ENCODE results near the gene AKR7A2.
"Not testable (repeated sequence)": the region's sequence is repeated elsewhere in the genome, so short reads cannot be mapped to it uniquely, and the experiment has no call there.

DNA sequence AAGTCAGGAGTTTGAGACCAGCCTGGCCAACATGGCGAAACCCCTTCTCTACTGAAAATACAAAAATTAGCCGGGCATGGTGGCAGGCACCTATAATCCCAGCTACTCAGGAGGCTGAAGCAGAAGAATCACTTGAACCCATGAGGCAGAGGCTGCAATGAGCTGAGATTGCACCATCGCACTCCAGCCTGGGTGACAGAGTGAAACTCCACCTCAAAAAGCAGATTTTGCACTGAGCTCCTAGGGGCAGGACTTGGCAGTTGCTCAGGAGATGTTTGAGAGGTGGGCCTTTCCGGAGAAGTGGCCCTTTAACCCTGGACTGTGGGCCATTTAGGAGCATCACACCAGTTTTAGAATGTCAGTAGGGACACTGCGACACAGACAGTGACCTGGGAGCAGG, 55.6 kb downstream of the AKR7A2 start:
- TF ChIP-seq, protein P1, sequence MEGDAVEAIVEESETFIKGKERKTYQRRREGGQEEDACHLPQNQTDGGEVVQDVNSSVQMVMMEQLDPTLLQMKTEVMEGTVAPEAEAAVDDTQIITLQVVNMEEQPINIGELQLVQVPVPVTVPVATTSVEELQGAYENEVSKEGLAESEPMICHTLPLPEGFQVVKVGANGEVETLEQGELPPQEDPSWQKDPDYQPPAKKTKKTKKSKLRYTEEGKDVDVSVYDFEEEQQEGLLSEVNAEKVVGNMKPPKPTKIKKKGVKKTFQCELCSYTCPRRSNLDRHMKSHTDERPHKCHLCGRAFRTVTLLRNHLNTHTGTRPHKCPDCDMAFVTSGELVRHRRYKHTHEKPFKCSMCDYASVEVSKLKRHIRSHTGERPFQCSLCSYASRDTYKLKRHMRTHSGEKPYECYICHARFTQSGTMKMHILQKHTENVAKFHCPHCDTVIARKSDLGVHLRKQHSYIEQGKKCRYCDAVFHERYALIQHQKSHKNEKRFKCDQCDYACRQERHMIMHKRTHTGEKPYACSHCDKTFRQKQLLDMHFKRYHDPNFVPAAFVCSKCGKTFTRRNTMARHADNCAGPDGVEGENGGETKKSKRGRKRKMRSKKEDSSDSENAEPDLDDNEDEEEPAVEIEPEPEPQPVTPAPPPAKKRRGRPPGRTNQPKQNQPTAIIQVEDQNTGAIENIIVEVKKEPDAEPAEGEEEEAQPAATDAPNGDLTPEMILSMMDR (IDR thresholded peaks at IDR 0.05), result not testable (repeated sequence)
- TF ChIP-seq POLR2A, EP300 (IDR thresholded peaks at IDR 0.05): not testable (repeated sequence)
